Esophagus muscularis mucosa (tissue), 3 donors: Measurements from ENCODE around the gene CEP135.

Source experiments
- POLR2A ChIP-seq: fragments of 450-650 bp; IDR thresholded peaks from one replicate; pipeline ENCODE4 v1.6.1; 2017; ENCODE audit warnings: antibody characterized with exemption, moderate library complexity, mild to moderate bottlenecking, low read depth
- TF ChIP-seq, protein P1 (sequence below), 3 experiments: fragments of 200-600 bp in 2 of 3; fragments of 450-650 bp in 1 of 3; sonication (generic) in 2 of 3; IDR thresholded peaks; one replicate each; pipeline ENCODE4 v1.5.1; 2017 to 2019; ENCODE audit warnings: antibody characterized with exemption in 3 of 3, mild to moderate bottlenecking in 2 of 3, moderate library complexity in 1 of 3

DNA sequence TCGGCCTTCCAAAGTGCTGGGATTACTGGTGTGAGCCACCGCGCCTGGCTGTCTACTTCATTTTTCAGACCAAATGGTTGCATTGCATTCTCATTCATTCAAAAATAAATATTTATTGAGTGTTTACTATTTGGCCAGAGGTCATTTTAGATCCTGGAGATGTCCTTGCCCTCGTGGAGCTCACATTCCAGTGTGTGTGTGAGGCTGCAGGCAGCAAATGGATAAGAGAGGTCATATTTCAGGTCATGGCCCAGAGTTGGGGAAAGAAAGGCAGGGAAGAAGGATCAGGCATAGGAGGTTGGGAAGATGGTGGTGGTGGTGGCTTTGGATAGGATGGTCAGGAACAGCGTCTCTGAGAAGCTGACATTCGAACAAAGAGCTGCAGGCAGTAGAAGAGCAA is 119.1 kb downstream of the CEP135 start:
- TF ChIP-seq, protein P1, sequence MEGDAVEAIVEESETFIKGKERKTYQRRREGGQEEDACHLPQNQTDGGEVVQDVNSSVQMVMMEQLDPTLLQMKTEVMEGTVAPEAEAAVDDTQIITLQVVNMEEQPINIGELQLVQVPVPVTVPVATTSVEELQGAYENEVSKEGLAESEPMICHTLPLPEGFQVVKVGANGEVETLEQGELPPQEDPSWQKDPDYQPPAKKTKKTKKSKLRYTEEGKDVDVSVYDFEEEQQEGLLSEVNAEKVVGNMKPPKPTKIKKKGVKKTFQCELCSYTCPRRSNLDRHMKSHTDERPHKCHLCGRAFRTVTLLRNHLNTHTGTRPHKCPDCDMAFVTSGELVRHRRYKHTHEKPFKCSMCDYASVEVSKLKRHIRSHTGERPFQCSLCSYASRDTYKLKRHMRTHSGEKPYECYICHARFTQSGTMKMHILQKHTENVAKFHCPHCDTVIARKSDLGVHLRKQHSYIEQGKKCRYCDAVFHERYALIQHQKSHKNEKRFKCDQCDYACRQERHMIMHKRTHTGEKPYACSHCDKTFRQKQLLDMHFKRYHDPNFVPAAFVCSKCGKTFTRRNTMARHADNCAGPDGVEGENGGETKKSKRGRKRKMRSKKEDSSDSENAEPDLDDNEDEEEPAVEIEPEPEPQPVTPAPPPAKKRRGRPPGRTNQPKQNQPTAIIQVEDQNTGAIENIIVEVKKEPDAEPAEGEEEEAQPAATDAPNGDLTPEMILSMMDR (IDR thresholded peaks at IDR 0.05) = no peak
- no peak for TF ChIP-seq POLR2A
